Lung (tissue), 12 donors: ENCODE data around the gene NGFR. TPM values are rescaled to one million over a fixed set of nuclear protein-coding genes. Genes with fewer than 3 reads are reported as not detected.
A peak's percentile ranks its signal among the peaks of the same experiment; 100 is the strongest.

ENCODE experiments used
- ATAC-seq: fragments of 200-7000 bp; cut with Tn5 transposase; one replicate; pipeline ENCODE4 v1.9.1; 2020; ENCODE audit warnings: moderate number of reproducible peaks; ENCODE audit not compliant: insufficient read depth, low FRiP score
- DNase-seq, 3 donors: peaks; one replicate each; pipeline ENCODE4 v3.0.0-alpha.2; 2013 to 2017
- H3K27ac ChIP-seq, 2 donors: one replicate each; pipeline ENCODE4 v1.5.1; 2013; ENCODE audit warnings: mild to moderate bottlenecking in 2 of 2, moderate library complexity in 2 of 2, control low read depth in 1 of 2, inconsistent platforms in 1 of 2, low read depth in 1 of 2, low read length in 1 of 2
- H3K27me3 ChIP-seq, 3 donors: one replicate each; pipeline ENCODE4 v1.5.1; 2013; ENCODE audit warnings: low read length in 2 of 3; ENCODE audit not compliant: control insufficient read depth in 3 of 3, insufficient read depth in 3 of 3
- H3K36me3 ChIP-seq, 4 donors: one replicate each; pipeline ENCODE4 v1.5.1; 2013; ENCODE audit warnings: low read length in 4 of 4, mild to moderate bottlenecking in 1 of 4, moderate library complexity in 1 of 4; ENCODE audit not compliant: control insufficient read depth in 4 of 4, insufficient read depth in 4 of 4
- H3K4me1 ChIP-seq, 5 donors: one replicate each; pipeline ENCODE4 v1.5.1; 2013; ENCODE audit warnings: low read length in 5 of 5, mild to moderate bottlenecking in 2 of 5, moderate library complexity in 1 of 5; ENCODE audit not compliant: control insufficient read depth in 5 of 5, insufficient read depth in 5 of 5
- H3K4me3 ChIP-seq: one replicate; pipeline ENCODE4 v1.5.1; 2013; ENCODE audit warnings: mild to moderate bottlenecking, control low read depth, moderate library complexity
- H3K9ac ChIP-seq, 2 donors: one replicate each; pipeline ENCODE4 v1.5.1; 2013; ENCODE audit warnings: low read length in 2 of 2, control low read depth in 1 of 2; ENCODE audit not compliant: insufficient read depth in 1 of 2
- H3K9me3 ChIP-seq, 4 donors: one replicate each; pipeline ENCODE4 v1.5.1; 2013; ENCODE audit warnings: low read length in 3 of 4, mild to moderate bottlenecking in 1 of 4, moderate library complexity in 1 of 4; ENCODE audit not compliant: control insufficient read depth in 4 of 4, insufficient read depth in 3 of 4
- WGBS, 2 donors: extraction: QIAGEN DNeasy Blood & Tissue Kit; methylation state at CpG; one replicate each; pipeline ENCODE4 v1.1.7; 2013; 5-methylcytosine and 5-hydroxymethylcytosine counted together
- polyA plus RNA-seq, 2 donors: library from polyadenylated mRNA; stranded (reverse); fragments of 200-250 nt; gene quantifications; one replicate each; pipeline ENCODE4 v1.2.1, GENCODE V29; 2013
- total RNA-seq, 2 donors: library from RNA; depleted of rRNA in 1 of 2; stranded (reverse); fragments of >200 nt in 1 of 2; gene quantifications; one replicate each; pipeline ENCODE4 v1.2.1, GENCODE V29; 2014 to 2021
- TF ChIP-seq, protein P1 (sequence below): IDR thresholded peaks from 2 replicates; pipeline ENCODE4 v1.5.1; 2012; ENCODE audit warnings: mild to moderate bottlenecking; ENCODE audit errors: control extremely low read depth, extremely low read depth
- donor health status: control.
- donor health status: control.
- donor health status: Bipolar disorder and iron deficiency.
- donor health status: healthy.
- donor health status: DM: yes; HTN: yes; CAD: no.

Gene NGFR
- total and polyA plus RNA-seq, 4 donors, result 1.3 to 4.9 (median 3.2) TPM

DNA sequence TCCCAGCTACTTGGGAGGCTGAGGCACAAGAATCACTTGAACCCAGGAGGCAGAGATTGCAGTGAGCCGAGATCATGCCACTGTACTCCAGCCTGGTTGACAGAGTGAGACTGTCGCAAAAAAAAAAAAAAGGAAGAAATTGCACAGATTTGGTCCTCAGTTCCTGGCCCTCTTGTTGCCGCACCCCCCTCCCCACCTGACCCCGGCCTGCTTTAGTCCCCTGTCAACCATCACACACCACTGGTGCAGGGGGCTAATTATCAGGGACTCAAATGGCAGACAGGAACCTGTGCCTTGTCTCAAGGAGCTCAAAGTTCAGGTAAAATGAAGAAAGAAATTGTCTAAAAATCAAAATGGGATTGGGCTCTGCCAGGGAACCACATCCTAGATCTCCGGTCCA lies 28.1 kb downstream of the NGFR start:
- no peaks in the 10 kb centered on the region for H3K36me3 ChIP-seq
- 86 to 88% methylated on average over 4 to 5 of the region's 5 CpGs for WGBS, 2 donors

DNA sequence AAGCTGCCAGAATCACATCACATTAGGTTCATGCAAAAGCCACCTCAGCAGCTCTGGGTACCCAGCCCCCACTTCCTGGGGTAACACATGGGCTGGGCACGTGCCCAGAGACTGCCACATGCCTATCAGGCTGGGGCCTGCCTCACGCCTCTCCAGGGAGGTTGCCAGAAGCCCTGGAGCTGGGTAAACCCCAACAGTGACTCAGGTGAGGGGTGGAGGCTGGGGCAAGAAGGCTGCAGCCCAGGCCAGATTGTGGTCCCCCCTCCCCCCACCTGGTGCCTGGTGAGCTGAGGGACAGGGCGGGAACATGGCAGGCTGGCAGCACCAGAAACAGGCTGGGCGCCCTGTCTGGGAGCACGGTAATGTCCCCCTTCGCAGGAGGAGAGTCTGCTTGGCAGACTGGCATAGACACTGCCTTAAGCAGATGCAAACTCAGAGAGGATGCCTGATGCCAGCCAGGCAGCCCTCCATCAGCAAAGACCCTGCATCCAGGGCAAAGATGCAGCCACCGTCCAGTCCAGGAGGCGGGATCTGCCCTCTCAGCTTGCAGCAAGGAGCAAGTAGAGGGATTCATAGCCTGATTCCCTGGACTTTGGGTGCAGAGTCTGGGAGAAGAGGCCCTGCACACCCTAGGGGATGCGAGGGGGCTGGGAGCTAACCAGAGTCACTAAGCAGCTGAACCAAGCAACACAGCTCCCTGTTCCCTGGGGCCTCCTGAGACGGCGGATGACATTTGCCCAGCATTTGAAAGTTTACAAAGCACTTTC lies 28.8 kb downstream of the NGFR start:
- Histone ChIP-seq H3K4me3 (no peak overlapping the region), H3K9ac (no peak overlapping the region), H3K27me3 (peaks cover 0 to 4% (median 0%) of the 10 kb centered on the region in 3 donors), H3K36me3 (no peaks in the 10 kb centered on the region), H3K27ac (no peak overlapping the region), H3K4me1 (peaks cover 0 to 44% (median 4%) of the 10 kb centered on the region in 5 donors), H3K9me3 (no peaks in the 10 kb centered on the region)
- ATAC-seq (no peak), DNase-seq (peak in 1 of 3 donors; percentile 51)
- TF ChIP-seq, protein P1, sequence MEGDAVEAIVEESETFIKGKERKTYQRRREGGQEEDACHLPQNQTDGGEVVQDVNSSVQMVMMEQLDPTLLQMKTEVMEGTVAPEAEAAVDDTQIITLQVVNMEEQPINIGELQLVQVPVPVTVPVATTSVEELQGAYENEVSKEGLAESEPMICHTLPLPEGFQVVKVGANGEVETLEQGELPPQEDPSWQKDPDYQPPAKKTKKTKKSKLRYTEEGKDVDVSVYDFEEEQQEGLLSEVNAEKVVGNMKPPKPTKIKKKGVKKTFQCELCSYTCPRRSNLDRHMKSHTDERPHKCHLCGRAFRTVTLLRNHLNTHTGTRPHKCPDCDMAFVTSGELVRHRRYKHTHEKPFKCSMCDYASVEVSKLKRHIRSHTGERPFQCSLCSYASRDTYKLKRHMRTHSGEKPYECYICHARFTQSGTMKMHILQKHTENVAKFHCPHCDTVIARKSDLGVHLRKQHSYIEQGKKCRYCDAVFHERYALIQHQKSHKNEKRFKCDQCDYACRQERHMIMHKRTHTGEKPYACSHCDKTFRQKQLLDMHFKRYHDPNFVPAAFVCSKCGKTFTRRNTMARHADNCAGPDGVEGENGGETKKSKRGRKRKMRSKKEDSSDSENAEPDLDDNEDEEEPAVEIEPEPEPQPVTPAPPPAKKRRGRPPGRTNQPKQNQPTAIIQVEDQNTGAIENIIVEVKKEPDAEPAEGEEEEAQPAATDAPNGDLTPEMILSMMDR, result no peak
- 74 to 75% methylated on average over 11 of the region's 11 CpGs for WGBS, 2 donors

More for the DNA sequence above, 28.1 kb downstream of the NGFR start:
- Histone ChIP-seq H3K9ac (no peak overlapping the region), H3K27ac (no peak overlapping the region), H3K4me3 (no peak overlapping the region), H3K4me1 (peaks cover 0 to 44% (median 4%) of the 10 kb centered on the region in 5 donors), H3K27me3 (peaks cover 0 to 2% (median 0%) of the 10 kb centered on the region in 3 donors), H3K9me3 (no peaks in the 10 kb centered on the region)
- ATAC-seq, result no peak
- TF ChIP-seq, protein P1, result no peak
- no peak for DNase-seq

GRCh38 chr17:49524473-49525359 lies 29.6 kb downstream of the NGFR start:
- H3K36me3 ChIP-seq, result no peaks in the 10 kb centered on the region
- no peak overlapping the region for H3K9ac ChIP-seq
- no peak overlapping the region for H3K4me3 ChIP-seq
- 85 to 92% methylated on average over 17 of the region's 17 CpGs for WGBS, 2 donors
- peaks cover 0 to 5% (median 0%) of the 10 kb centered on the region in 3 donors for H3K27me3 ChIP-seq
- no peak overlapping the region for H3K27ac ChIP-seq
- DNase-seq (no peak), ATAC-seq (no peak)
- no peaks in the 10 kb centered on the region for H3K9me3 ChIP-seq
- H3K4me1 ChIP-seq, result peaks cover 0 to 39% (median 4%) of the 10 kb centered on the region in 5 donors
- TF ChIP-seq, protein P1, result no peak
